GM18502 (cell line): ENCODE measurements around the gene CENPO.
"Not testable (repeated sequence)": the region's sequence is repeated elsewhere in the genome, so short reads cannot be mapped to it uniquely, and the experiment has no call there.

Source experiments
- ATAC-seq: cut with Tn5 transposase; IDR thresholded peaks from one replicate; pipeline ENCODE4 v1.9.1; 2021; ENCODE audit warnings: mild to moderate bottlenecking; ENCODE audit not compliant: unreplicated experiment, poor library complexity

Gene CENPO

DNA sequence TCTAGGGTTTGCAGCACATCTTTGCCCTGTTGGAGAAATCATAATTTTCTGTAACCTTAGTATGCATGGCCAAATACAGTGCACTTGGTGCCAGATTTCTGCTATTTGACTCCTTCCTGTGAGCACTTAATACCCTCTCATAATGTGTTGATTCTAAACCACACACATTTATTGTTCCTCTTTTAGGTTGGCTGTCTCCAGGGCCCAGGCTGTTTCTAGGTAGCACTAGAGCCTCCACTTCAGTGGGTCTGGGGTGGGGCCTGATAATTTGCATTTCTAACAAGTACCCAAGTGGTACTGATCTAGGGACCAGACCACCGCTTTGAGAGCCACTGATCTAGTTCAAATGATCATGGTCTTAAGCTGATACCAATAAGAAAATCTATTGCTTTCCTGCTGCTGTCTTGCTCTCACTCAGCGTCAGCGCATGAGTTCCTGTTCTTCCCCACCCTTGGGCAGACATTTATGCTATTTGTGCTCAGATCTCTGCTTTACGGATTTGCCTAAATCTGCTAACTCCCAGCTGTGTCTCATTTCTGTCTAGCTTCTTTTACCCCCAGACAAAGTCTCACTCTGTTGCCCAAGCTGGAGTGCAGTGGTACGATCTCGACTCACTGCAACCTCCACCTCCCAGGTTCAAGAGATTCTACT is 7.4 kb upstream of the CENPO start:
- ATAC-seq = peak; percentile 94

DNA sequence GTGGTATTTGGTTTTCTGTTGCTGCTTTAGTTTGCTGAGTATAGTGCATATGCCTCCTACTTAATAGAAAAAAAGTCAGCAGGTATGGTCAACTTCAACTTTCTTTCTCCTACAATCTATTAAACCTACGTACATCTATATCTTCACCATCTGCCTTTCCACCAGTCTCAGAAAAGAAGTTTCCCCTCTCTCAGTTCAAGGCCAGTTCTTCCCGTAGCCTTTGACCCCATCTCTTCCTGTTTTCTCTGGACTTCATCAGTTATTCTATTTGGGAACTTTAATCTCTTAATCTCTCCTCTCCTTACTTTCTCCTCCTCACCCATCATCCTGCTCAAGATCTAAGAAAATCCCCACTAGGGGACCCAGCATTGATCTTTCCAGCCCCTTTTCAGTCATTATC is 5.7 kb upstream of the CENPO start:
- no peak for ATAC-seq

DNA sequence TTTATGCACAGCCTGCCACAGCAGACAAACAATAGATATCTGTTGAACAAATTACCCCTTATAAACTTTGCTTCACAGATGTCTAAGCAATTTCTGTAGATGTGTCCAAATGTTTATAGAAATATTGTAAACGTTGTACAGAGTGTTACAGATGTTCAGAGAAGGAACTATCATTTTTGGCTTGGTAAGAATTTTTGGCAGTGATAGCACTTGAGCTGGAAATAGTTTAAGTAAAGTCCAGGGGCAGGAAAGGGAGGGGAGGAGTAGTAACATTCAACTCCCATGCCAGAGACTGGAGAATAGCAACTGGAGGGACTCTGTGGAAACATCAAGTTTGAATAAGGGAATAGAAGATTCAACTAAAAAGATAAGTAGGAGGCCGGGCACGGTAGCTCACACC is 4.4 kb upstream of the CENPO start:
- ATAC-seq = no peak

DNA sequence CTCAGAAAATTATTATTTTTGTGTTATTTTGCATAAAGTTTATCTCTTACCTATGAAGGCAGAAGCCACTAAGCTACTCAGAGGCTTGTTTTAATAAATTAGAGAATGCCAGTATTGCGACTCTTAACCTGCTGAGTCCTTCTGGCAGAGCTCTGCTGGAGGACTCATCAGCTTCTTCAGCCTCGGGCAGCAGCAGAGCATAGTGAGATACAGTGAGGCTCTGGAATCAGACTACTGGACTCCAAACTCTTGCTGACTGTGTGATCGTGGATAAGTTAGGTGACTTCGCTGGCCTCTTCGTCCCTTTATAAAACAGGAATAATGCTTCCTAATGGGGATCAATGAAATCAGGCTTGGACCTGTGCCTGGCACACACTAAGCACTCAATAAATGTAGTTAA is 1.8 kb upstream of the CENPO start:
- no peak for ATAC-seq

DNA sequence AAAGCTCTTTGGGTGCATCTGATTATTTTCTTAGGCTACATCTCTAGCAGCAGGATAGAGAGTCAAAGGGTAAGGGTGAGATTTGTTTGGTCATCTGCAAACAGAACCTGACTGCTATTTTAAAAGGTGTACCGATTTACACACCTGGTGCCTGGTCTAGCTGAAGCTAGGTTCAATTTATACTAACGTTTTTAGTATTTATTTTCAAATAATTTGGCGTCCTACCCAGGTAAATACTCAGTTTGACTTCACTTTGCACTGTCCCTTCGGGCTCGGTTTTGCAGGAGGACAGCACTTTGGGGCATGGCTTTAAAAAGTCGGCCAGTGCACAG is 717 bp upstream of the CENPO start:
- ATAC-seq = no peak

DNA sequence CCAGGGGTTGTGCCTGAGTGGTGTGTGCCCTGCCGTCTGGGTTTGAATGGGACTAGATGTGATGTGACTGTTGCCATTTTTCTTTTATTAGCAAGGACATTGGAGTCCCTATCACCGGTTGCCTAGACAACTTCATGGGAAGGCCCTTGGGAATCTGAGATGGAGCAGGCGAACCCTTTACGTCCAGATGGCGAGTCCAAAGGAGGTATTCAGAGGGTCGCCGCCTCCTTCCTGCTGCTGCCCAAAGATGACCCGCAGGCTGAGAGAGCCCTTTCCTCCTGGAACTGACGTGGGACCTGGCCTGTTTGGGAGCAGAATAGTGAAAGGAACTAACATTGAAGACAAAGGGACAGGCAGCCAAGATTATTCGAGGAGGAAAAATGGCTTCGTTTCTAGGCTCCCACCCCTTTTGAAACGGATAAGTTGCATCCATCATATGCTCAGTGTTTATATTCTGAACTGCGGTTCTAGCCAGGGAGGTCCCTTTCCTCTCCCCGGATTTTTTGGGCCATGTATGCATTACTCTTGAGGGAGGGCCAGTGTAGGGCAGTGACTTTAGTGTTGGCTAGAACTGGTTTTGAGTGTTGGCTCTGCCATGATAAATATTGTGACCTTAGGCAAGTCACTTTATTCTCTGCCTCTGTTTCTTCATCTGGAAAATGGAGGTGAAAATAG is 673 bp downstream of the CENPO start:
- no peak for ATAC-seq

DNA sequence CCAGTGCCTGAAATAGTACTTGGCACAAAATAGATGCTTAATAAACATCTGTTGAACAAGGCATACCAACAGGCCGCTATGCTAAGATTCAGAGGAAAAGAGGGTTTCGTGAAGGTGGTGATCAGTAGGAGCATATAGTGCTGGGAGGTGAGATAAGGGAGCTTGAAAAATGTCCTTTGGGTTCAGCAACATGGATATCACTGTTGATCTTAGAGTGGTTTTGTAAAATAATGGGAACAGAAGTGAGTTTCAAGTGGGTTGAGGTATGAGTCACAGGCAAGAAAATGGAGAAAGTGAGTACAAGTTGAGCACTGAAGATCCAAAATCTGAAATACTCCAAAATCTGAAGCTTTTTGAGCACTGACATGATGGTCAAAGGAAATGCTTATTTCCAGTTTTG is 4.4 kb downstream of the CENPO start:
- no peak for ATAC-seq

DNA sequence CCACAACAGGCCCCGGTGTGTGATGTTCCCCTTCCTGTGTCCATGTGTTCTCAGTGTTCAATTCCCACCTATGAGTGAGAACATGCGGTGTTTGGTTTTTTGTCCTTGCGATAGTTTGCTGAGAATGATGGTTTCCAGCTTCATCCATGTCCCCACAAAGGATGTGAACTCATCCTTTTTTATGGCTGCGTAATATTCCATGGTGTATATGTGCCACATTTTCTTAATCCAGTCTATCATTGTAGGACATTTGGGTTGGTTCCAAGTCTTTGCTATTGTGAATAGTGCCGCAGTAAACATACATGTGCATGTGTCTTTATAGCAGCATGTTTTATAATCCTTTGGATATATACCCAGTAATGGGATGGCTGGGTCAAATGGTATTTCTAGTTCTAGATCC is 7.3 kb downstream of the CENPO start:
- ATAC-seq = not testable (repeated sequence)

DNA sequence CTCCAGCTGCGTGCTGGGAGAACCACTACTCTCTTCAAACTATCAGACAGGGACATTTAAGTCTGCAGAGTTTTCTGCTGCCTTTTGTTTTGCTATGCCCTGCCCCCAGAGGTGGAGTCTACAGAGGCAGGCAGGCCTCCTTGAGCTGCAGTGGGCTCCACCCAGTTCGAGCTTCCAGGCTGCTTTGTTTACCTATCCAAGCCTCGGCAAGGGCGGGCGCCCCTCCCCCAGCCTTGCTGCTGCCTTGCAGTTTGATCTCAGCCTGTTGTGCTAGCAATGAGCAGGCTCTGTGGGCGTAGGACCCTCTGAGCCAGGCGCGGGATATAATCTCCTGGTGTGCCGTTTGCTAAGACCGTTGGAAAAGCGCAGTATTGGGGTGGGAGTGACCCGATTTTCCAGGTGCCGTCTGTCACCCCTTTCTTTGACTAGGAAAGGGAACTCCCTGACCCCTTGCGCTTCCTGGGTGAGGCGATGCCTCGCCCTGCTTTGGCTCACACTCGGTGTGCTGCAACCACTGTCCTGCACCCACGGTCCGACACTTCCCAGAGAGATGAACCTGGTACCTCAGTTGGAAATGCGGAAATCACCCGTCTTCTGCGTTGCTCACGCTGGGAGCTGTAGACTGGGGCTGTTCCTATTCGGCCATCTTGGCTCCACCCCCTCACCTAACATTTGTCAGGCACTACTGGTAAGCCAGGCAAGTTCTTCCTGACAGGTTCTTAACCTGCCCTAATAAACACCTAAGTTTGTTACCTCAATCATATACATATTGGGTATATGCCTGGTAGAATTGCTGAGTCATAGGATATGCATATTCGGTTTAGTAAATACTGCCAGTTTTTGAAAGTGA is 12.8 kb downstream of the CENPO start:
- ATAC-seq = not testable (repeated sequence)

DNA sequence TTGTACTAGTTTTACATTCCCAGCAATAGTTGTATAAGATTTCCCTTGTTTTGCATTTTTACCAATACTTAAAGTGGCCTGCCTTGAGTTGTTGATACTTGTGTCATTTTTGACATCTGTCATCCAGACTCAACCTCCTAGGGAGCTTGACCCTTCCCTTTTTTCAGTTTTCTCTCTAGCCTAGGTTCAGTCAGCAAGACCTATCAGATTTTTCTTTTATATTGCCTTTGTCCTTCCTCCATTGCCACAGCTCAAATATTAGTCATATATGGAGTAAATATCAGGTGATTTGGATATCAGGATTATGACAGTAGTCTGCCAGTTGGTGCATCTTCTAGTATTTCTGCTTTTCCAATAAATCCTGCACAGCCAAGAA is 13.4 kb downstream of the CENPO start:
- no peak for ATAC-seq

DNA sequence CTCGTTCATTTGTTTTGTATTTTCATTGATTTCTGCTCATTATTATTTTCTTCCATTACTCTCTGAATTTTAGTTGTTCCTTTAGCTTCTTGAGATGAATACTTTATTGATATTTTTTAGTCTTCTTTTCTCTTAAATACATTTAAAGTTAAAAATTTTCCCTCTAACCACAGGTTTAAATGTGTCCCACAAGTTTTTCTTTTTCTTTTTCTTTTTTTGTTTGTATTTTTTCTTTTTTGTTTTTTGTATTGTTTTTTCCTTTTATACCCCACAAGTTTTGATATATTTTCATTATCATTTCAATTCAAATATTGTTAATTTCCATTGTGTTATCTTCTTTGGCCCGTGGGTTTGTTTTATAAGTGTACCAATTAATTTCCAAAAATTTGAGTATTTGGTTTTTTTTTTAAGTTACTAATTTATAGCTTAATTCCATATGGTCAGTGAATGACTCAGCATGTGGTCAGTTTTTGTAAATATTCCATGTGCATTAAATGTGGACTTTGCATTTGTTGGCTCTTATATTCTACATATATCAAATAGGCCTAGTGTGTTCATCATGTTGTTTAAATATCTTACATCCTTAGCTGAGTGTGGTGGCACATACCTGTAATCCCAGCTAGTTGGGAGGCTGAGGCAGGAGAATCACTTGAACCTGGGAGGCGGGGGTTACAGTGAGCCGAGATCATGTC is 16.2 kb downstream of the CENPO start:
- no peak for ATAC-seq

DNA sequence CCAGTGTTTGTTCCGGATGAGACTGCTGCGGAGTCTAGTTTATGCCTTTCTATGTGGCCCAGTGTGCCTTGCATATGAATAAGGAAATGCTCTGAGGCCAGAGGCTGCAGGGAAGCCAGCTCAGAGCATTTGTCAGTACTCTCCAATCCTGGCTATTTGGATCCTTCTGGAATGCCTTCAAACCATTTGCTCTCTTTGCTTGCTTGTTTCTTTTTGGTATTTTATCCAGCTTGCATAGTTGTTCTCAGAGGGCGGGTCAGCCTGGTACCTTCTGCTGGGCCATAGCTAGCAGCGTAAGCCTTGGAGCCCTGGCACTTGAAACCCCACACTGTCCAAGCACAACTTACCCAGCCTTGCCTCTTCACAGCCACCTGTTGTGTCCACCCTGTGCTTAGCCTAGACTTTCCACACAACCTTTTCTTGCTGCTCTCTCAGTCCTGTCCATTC is 20.5 kb downstream of the CENPO start:
- ATAC-seq = no peak

DNA sequence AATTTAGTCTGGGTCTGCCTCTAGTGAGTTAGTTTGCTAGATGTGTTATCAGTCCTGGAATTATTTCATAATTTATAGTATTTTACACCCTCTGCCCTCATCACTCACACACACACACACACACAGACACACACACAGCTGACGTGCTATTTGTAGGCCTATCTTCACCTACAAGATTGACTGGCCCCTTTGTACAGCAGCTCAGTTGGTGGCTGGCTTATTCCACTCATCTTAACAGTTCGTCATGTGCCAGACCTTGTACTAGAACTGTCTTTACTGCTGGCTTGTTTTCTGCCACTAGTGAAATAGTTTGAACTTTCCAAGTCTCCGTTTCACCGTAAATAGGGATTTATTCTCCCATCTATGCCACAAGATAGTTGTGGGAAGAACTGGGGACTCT is 21.3 kb downstream of the CENPO start:
- ATAC-seq = no peak

DNA sequence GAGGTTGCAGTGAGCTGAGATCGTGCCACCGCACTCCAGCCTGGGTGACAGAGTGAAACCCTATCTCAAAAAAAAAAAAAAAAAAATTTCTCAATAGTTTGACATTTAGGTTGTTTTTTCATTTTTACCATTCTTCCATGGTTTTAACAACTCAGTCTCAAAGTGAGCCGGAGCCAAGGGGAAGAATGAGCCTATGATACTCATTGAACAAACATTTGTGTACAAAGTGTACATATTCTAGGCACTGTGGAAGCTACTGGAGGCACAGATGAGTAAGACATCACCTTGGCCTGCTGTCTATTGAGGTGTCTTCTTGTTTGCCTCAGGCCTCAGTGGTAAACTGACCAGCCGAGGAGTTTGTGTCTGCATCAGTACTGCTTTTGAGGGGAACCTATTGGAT is 21.9 kb downstream of the CENPO start:
- no peak for ATAC-seq

DNA sequence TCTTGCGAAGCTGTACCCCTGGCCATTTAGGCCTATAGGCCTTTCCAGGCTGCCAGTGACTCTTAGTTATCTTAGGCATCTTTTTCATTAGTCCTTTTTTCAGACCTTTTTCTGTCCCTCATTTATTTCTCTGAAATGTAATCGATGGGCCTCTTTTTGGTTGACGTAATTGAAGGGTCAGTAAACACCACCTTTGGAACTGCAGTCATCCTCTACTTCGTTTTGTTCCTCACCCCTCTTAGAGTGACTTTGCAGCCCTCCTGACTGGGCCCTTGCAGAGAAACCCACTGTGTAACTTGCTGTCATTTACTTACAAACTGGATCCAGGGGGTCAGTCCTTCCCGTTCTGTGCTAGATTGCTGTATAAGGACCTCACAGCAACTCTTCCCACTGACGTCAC is 23.2 kb downstream of the CENPO start:
- ATAC-seq = no peak

DNA sequence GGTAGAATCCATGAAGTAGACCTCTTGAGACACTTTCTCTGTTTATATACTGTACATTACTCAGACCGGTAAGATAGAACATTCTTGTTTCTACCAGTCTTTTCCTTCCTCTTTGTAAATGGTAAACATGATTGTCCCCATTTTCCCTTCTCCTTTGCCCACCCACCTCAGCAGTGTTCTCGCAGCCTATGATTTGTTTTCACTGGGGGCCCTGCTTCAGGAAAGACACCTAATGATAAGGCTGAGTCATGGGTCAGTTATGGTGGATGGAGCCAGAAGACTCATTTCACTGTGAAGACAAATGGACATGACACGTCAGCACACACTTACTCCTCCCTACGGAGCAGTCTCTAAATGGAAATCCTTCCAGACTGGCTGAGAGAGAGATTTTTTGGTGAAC is 23.7 kb downstream of the CENPO start:
- ATAC-seq = no peak

DNA sequence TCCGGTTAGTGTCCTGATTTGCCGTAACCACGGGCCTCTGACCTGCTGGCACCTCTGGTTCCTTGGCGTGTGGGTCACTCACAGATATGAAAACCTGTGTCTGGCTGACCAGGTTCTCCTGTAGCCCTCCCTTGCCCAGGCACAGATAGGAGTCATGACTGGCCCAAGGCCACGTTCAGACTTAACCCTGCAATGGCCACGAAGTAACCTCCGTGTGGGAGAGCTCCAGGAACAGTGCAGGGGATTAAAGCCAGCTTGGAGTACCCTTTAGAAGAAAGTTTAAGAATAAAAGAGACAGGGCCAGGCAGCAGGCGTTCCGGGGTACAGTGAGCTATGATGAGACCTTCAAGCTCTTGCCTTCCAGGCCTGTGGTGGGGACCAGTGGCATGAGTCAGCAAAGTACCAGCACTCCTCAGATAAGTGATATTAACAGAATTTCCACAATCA is 25.5 kb downstream of the CENPO start:
- ATAC-seq = no peak

DNA sequence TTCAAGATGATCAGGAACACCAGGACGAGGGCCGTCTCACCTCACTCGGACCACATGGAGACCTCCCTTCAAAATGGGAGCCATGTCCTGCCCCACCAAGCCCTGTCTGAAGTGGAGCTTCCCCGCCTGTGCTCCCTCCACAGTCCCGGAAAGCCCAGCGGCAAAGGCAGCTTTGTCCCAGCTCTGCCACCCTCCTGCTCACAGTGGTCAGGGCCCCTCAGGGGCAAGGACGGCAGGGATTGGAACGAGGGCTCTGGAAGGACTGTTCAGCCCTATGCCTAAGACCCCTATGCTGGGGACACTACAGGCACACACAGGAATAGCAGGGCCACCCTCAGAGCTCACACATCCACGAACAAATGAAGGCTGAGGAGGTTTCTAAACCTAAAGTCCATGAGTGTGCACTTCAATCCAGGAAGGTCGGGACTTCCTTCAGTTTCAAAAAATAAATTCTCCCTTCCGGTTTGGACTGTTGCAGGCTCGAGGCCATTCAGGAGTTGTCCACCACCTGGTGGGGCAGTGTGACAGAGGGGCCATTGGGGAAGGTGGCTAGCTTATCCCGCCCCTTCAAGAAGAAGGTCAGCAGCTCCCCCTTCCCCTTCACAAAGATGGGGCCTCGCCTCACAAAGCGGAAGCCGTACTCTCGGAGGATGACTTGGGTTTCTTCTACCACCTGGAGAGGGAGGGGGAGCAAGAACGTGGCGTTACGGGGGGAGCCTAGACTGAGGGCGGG is 26.4 kb downstream of the CENPO start:
- no peak for ATAC-seq

DNA sequence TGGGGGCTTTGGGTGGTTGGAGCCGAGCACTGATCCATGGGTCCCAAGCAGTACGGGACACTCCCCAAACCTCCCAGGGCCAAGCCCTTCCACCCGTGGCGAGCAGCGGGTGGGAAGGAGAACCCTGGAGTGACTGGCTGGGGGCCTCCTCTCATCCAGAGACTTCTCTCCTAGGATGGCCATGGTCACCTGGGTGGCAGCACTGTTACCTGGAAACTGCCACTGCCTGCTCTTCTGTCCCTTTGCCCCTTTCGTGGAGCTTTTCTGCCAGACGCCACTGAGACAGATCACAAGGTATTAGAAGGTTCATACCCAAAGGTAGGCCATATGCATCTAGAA is 26.9 kb downstream of the CENPO start:
- ATAC-seq = no peak
